OCI-LY7 (cell line): ENCODE results near the gene GALC. TPM values are rescaled to one million over a fixed set of nuclear protein-coding genes. Genes with fewer than 3 reads are reported as not detected.

Experiments used
- BruUV-seq: library from RNA; stranded (reverse); fragments of 400-500 nt; replicated peaks from 2 replicates; lab custom pipeline; 2021; lab: Mats Ljungman, UMichigan
- CTCF ChIA-PET: fragments of 300-600 bp; sonication (Branson Sonifier 250); formaldehyde crosslinking; loops from one replicate; lab custom pipeline; 2022; ENCODE audit warnings: antibody characterized with exemption; ENCODE audit not compliant: unreplicated experiment; lab: Charles Lee
- POLR2A ChIA-PET: fragments of 300-600 bp; sonication (Branson Sonifier 250); formaldehyde crosslinking; loops from one replicate; lab custom pipeline; 2022; ENCODE audit warnings: antibody characterized with exemption; lab: Charles Lee
- DNase-seq: peaks from one replicate; pipeline ENCODE4 v3.0.0-alpha.2; 2015; ENCODE audit warnings: low spot score
- H2AFZ ChIP-seq: fragments of 200-600 bp; sonication (generic), shearing (Covaris generic); 2 replicates; pipeline ENCODE4 v1.6.1; 2014; ENCODE audit warnings: mild to moderate bottlenecking, antibody characterized with exemption, low read length, moderate library complexity
- H3K27ac ChIP-seq: fragments of 200-600 bp; sonication (generic); 2 replicates; pipeline ENCODE4 v1.5.1; 2014; ENCODE audit warnings: mixed run types, low read depth, mild to moderate bottlenecking, moderate library complexity, low read length, inconsistent platforms; ENCODE audit not compliant: poor library complexity, severe bottlenecking
- H3K36me3 ChIP-seq: fragments of 200-600 bp; sonication (generic); 2 replicates; pipeline ENCODE4 v1.6.1; 2014; ENCODE audit warnings: mild to moderate bottlenecking, antibody characterized with exemption, low read length, moderate library complexity, mixed read lengths; ENCODE audit not compliant: insufficient read depth
- H3K4me1 ChIP-seq: fragments of 200-600 bp; sonication (generic); 2 replicates; pipeline ENCODE4 v1.5.1; 2014; ENCODE audit warnings: mild to moderate bottlenecking, low read length; ENCODE audit not compliant: insufficient read depth, poor library complexity, severe bottlenecking
- H3K4me2 ChIP-seq: fragments of 200-600 bp; sonication (generic); 2 replicates; pipeline ENCODE4 v1.6.1; 2014; ENCODE audit warnings: mild to moderate bottlenecking, low read length
- H3K4me3 ChIP-seq: fragments of 200-600 bp; sonication (generic); 2 replicates; pipeline ENCODE4 v1.5.1; 2014; ENCODE audit warnings: mild to moderate bottlenecking, low read depth, low read length; ENCODE audit not compliant: poor library complexity, severe bottlenecking
- H3K79me2 ChIP-seq: fragments of 200-600 bp; sonication (generic); 2 replicates; pipeline ENCODE4 v1.6.1; 2016; ENCODE audit warnings: low read depth, mild to moderate bottlenecking, low read length, moderate library complexity, mixed read lengths; ENCODE audit not compliant: insufficient read depth
- H3K9me2 ChIP-seq: fragments of 200-600 bp; sonication (generic); 2 replicates; pipeline ENCODE4 v1.6.1; 2016; ENCODE audit warnings: mild to moderate bottlenecking, low read length, mixed read lengths; ENCODE audit not compliant: insufficient read depth
- H3K9me3 ChIP-seq: fragments of 200-600 bp; sonication (generic); 2 replicates; pipeline ENCODE4 v1.6.1; 2014; ENCODE audit warnings: mild to moderate bottlenecking, mixed run types, low read length, mixed read lengths
- H4K20me1 ChIP-seq: fragments of 200-600 bp; sonication (generic); 2 replicates; pipeline ENCODE4 v1.6.1; 2014; ENCODE audit warnings: mild to moderate bottlenecking, antibody characterized with exemption, low read length, moderate library complexity, mixed read lengths; ENCODE audit not compliant: insufficient read depth
- CTCF ChIP-seq: fragments of 200-600 bp; sonication (generic); conservative IDR thresholded peaks from 2 replicates; pipeline ENCODE4 v1.5.1; 2014; ENCODE audit warnings: mild to moderate bottlenecking, antibody characterized with exemption, low read length, moderate library complexity, mixed read lengths
- EZH2phosphoT487 ChIP-seq: fragments of 200-600 bp; sonication (generic); IDR thresholded peaks from 2 replicates; pipeline ENCODE4 v1.6.1; 2018; ENCODE audit warnings: low read depth, borderline replicate concordance, mild to moderate bottlenecking, mixed run types, antibody characterized with exemption, low read length, moderate library complexity, mixed read lengths
- intact Hi-C: fragments of 100-400 bp; cut with micrococcal nuclease; formaldehyde crosslinking; loops from one replicate; pipeline ENCODE4 v1.10.0; 2022; ENCODE audit not compliant: unreplicated experiment
- total RNA-seq, 2 experiments: library from RNA; depleted of rRNA in 1 of 2; stranded (reverse); fragments of >200 nt in 1 of 2; shearing (Covaris generic) in 1 of 2; gene quantifications; 2 replicates each; pipeline ENCODE4 v1.2.3, GENCODE V29; 2014 to 2022

The GALC gene
- total RNA-seq, 2 experiments from 2014 or later: 4.4 to 18.0 TPM

DNA sequence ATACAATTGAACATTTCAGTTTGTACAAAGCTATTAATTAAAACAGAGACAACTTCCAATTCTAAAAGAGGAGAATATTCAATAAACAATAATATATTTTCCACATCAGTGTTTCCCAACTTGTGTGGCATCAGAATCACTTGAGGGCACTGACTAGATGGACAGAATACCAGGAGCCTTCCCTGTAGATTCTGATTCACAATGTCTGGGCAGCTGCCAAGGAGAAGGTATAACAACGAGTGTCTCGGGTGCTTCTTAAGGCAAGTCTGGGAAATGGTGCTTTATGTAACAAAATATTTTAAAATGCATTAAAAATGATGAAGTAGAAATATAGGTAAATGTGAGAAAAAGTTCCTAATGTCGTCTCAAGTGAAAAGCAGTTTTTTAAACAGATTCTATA, 26.2 kb downstream of the GALC start:
- TF ChIP-seq EZH2phosphoT487 (no peak), CTCF (no peak)
- no TSS peak for BruUV-seq
- Histone ChIP-seq H3K4me2 (no peak overlapping the region), H3K4me1 (no peaks in the 10 kb centered on the region), H3K27ac (no peak overlapping the region), H3K9me3 (no peaks in the 10 kb centered on the region), H3K4me3 (no peak overlapping the region), H2AFZ (no peak overlapping the region), H3K9me2 (no peaks in the 10 kb centered on the region), H3K36me3 (no peaks in the 10 kb centered on the region), H4K20me1 (no peaks in the 10 kb centered on the region), H3K79me2 (no peaks in the 10 kb centered on the region)
- CTCF ChIA-PET: no interaction called here
- DNase-seq: no peak
- POLR2A ChIA-PET: interaction anchor here (1.0 kb wide), 1 partner anchor 11 kb away, joined by 4 read pairs; no protein-coding TSS in a partner anchor
- intact Hi-C loops: no loop called here

DNA sequence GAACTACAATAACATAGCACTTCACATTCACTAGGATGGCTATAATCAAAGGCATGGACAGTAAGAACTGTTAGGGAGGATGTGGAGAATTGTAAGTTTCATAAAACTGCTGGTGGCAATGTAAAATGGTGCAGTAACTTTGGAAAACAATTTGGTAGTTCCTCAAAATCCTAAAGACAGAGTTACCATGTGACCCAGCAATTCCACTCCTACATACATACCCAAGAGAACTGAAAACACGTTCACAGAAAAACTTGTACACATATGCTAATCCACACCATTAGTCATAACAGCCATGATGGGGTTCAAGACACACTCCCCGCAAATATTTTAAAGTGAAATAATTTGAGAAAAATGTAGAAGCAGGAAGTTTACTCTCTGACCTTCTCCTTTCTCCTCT, 31.7 kb downstream of the GALC start:
- Histone ChIP-seq H4K20me1 (no peaks in the 10 kb centered on the region), H2AFZ (no peak overlapping the region), H3K4me2 (no peak overlapping the region), H3K79me2 (no peaks in the 10 kb centered on the region), H3K4me1 (no peaks in the 10 kb centered on the region), H3K36me3 (no peaks in the 10 kb centered on the region), H3K9me3 (no peaks in the 10 kb centered on the region), H3K27ac (no peak overlapping the region), H3K4me3 (no peak overlapping the region), H3K9me2 (no peaks in the 10 kb centered on the region)
- TF ChIP-seq CTCF (no peak), EZH2phosphoT487 (no peak)
- POLR2A ChIA-PET: interaction anchor here (1.0 kb wide), 1 partner anchor 8 kb away, joined by 3 read pairs; no protein-coding TSS in a partner anchor
- intact Hi-C loops: no loop called here
- no peak for DNase-seq
- BruUV-seq: no TSS peak
- CTCF ChIA-PET: no interaction called here

- intact Hi-C loops: no loop called here
- Histone ChIP-seq H3K9me3 (no peaks in the 10 kb centered on the region), H4K20me1 (no peaks in the 10 kb centered on the region), H3K4me1 (no peaks in the 10 kb centered on the region), H3K79me2 (no peaks in the 10 kb centered on the region), H3K9me2 (no peaks in the 10 kb centered on the region), H3K4me3 (no peak overlapping the region), H3K27ac (no peak overlapping the region), H2AFZ (no peak overlapping the region), H3K4me2 (no peak overlapping the region), H3K36me3 (no peaks in the 10 kb centered on the region)
- no peak for DNase-seq
- no TSS peak for BruUV-seq
- POLR2A ChIA-PET: no interaction called here
- CTCF ChIA-PET: no interaction called here
- TF ChIP-seq CTCF: no peak
- TF ChIP-seq EZH2phosphoT487: no peak
Observed at GRCh38 chr14:87960013-87960787, 32.8 kb downstream of the GALC start.
